Astrocyte (in vitro differentiated cells and primary cell): ENCODE data around the gene RNLS. TPM values are rescaled to one million over a fixed set of nuclear protein-coding genes. Genes with fewer than 3 reads are reported as not detected.

Experiments used
- DNase-seq: peaks from one replicate; pipeline ENCODE4 v3.0.0-alpha.2; 2010; ENCODE audit warnings: low read depth
- FAIRE-seq: peaks from 2 replicates; lab custom pipeline; 2011; peaks lifted over from hg19 to GRCh38; lab: Jason Lieb, UNC
- H2AFZ ChIP-seq: 2 replicates; pipeline ENCODE4 v1.6.0; 2012; ENCODE audit warnings: low read depth, low read length, inconsistent platforms
- H3K27ac ChIP-seq: 2 replicates; pipeline ENCODE4 v1.5.1; 2011; ENCODE audit warnings: low read depth, low read length, inconsistent platforms
- H3K27me3 ChIP-seq: 2 replicates; pipeline ENCODE4 v1.6.0; 2011; ENCODE audit warnings: low read length, inconsistent platforms; ENCODE audit not compliant: insufficient read depth
- H3K36me3 ChIP-seq: 2 replicates; pipeline ENCODE4 v1.5.1; 2011; ENCODE audit warnings: low read length, inconsistent platforms; ENCODE audit not compliant: insufficient read depth
- H3K4me1 ChIP-seq: 2 replicates; pipeline ENCODE4 v1.5.1; 2011; ENCODE audit warnings: low read length, inconsistent platforms; ENCODE audit not compliant: insufficient read depth
- H3K4me2 ChIP-seq: 2 replicates; pipeline ENCODE4 v1.6.0; 2012; ENCODE audit warnings: low read length, inconsistent platforms
- H3K4me3 ChIP-seq: 2 replicates; pipeline ENCODE4 v1.5.1; 2011; ENCODE audit warnings: low read depth, mild to moderate bottlenecking, low read length, inconsistent platforms; ENCODE audit not compliant: insufficient read depth
- H3K79me2 ChIP-seq: 2 replicates; pipeline ENCODE4 v1.6.0; 2012; ENCODE audit warnings: mild to moderate bottlenecking, low read length, inconsistent platforms; ENCODE audit not compliant: insufficient read depth
- H3K9ac ChIP-seq: 2 replicates; pipeline ENCODE4 v1.6.0; 2012; ENCODE audit warnings: mild to moderate bottlenecking, low read length, inconsistent platforms
- H3K9me3 ChIP-seq: 2 replicates; pipeline ENCODE4 v1.5.1; 2012; ENCODE audit warnings: low read depth, mild to moderate bottlenecking, low read length, inconsistent platforms; ENCODE audit not compliant: insufficient read depth
- H4K20me1 ChIP-seq: 2 replicates; pipeline ENCODE4 v1.6.0; 2012; ENCODE audit warnings: low read length, inconsistent platforms; ENCODE audit not compliant: insufficient read depth
- H3K27ac Mint-ChIP-seq: one replicate; pipeline ENCODE4 v1.8.0; 2021; ENCODE audit warnings: mild to moderate bottlenecking, mixed read lengths; ENCODE audit not compliant: unreplicated experiment
- H3K27me3 Mint-ChIP-seq: one replicate; pipeline ENCODE4 v1.8.0; 2021; ENCODE audit warnings: low read depth, mixed read lengths; ENCODE audit not compliant: unreplicated experiment
- H3K36me3 Mint-ChIP-seq: one replicate; pipeline ENCODE4 v1.8.0; 2021; ENCODE audit warnings: low read depth, mixed read lengths; ENCODE audit not compliant: unreplicated experiment
- H3K4me1 Mint-ChIP-seq: one replicate; pipeline ENCODE4 v1.8.0; 2021; ENCODE audit warnings: low read depth, mixed read lengths; ENCODE audit not compliant: unreplicated experiment
- H3K4me3 Mint-ChIP-seq: one replicate; pipeline ENCODE4 v1.8.0; 2021; ENCODE audit warnings: mild to moderate bottlenecking, moderate library complexity, mixed read lengths; ENCODE audit not compliant: unreplicated experiment
- H3K9me3 Mint-ChIP-seq: one replicate; pipeline ENCODE4 v1.8.0; 2021; ENCODE audit warnings: mild to moderate bottlenecking, mixed read lengths; ENCODE audit not compliant: unreplicated experiment
- EZH2 ChIP-seq: IDR thresholded peaks from 2 replicates; pipeline ENCODE4 v1.6.1; 2012; ENCODE audit warnings: mild to moderate bottlenecking, low read length, inconsistent platforms; ENCODE audit not compliant: insufficient read depth
- total RNA-seq: library from RNA; stranded (reverse); gene quantifications from 2 replicates; pipeline ENCODE4 v1.2.1, GENCODE V29; 2021
- TF ChIP-seq, protein P1 (sequence below): IDR thresholded peaks from 2 replicates; pipeline ENCODE4 v1.5.1; 2011; ENCODE audit warnings: low read depth, mild to moderate bottlenecking, inconsistent platforms, low read length, moderate library complexity; ENCODE audit not compliant: insufficient read depth

RNLS gene
- total RNA-seq, 1 donor from 2014 or later = 6.9 TPM

DNA sequence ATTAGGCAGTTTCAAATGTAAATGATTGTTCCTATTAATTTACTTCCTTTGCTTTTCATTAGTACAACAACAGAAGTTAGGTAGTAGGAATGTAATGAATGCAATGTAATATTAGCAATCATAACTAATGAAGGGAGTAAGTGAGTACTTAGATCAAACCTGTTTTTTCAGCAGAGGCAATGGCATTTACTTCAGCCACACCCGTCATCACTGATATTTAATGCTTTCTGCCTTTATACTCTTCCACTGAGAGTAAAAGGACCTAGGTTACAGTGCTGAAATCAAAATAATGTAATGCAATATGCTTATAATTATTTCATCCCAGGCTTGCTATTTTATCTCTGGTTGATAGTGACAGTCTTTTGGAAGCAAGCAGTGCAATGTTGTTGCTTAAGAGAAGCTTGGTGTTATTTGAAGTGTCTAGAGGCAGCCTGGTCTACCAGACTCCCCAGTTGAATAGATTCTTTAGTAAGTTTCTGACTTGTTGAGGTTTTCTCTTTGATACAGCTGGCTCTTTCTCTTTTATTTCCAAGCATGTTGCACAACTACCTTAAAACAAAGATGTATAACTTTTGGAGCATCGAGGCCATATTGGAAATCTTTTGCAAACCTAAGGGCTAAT is 149.4 kb downstream of the RNLS start:
- Mint-ChIP-seq H3K27me3 (no peaks in the 10 kb centered on the region), H3K4me3 (no peak overlapping the region), H3K27ac (no peak overlapping the region), H3K4me1 (no peaks in the 10 kb centered on the region), H3K36me3 (no peaks in the 10 kb centered on the region), H3K9me3 (no peaks in the 10 kb centered on the region)
- Histone ChIP-seq H3K79me2 (no peaks in the 10 kb centered on the region), H3K36me3 (no peaks in the 10 kb centered on the region), H3K4me2 (no peak overlapping the region), H3K4me1 (no peaks in the 10 kb centered on the region), H4K20me1 (no peaks in the 10 kb centered on the region), H3K4me3 (no peak overlapping the region), H3K27me3 (no peaks in the 10 kb centered on the region), H2AFZ (no peak overlapping the region), H3K9ac (no peak overlapping the region), H3K9me3 (no peaks in the 10 kb centered on the region), H3K27ac (no peak overlapping the region)
- DNase-seq (no peak), FAIRE-seq (no peak)
- TF ChIP-seq EZH2 = no peak
- TF ChIP-seq, protein P1, sequence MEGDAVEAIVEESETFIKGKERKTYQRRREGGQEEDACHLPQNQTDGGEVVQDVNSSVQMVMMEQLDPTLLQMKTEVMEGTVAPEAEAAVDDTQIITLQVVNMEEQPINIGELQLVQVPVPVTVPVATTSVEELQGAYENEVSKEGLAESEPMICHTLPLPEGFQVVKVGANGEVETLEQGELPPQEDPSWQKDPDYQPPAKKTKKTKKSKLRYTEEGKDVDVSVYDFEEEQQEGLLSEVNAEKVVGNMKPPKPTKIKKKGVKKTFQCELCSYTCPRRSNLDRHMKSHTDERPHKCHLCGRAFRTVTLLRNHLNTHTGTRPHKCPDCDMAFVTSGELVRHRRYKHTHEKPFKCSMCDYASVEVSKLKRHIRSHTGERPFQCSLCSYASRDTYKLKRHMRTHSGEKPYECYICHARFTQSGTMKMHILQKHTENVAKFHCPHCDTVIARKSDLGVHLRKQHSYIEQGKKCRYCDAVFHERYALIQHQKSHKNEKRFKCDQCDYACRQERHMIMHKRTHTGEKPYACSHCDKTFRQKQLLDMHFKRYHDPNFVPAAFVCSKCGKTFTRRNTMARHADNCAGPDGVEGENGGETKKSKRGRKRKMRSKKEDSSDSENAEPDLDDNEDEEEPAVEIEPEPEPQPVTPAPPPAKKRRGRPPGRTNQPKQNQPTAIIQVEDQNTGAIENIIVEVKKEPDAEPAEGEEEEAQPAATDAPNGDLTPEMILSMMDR = no peak

DNA sequence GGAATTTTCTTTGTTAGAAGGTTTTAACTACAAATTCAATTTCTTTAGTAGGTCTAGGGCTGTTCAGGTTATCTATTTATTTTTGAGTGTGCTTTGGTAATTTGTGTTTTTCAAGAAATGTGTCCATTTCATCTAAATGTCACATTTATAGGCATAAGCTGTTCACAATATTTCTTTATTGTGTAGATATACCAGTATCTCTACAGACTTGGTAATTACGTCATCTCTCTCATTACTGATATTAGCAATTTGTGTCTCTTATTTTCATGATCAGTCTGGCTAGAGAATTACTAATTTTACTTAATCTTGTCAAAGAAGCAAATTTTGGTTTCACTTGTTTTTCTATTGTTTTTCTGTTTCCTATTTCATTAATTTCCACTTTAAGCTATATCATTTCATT is 152.0 kb downstream of the RNLS start:
- DNase-seq (no peak), FAIRE-seq (peak; percentile 9)
- H3K36me3 Mint-ChIP-seq = no peaks in the 10 kb centered on the region
- Histone ChIP-seq H3K36me3 (no peaks in the 10 kb centered on the region), H3K4me1 (no peaks in the 10 kb centered on the region), H3K4me3 (no peak overlapping the region), H3K27ac (no peak overlapping the region), H3K79me2 (no peaks in the 10 kb centered on the region), H3K9me3 (no peaks in the 10 kb centered on the region), H3K4me2 (no peak overlapping the region), H3K27me3 (no peaks in the 10 kb centered on the region), H2AFZ (no peak overlapping the region), H3K9ac (no peak overlapping the region), H4K20me1 (no peaks in the 10 kb centered on the region)
- no peaks in the 10 kb centered on the region for H3K9me3 Mint-ChIP-seq
- peaks cover 6% of the 10 kb centered on the region for H3K4me1 Mint-ChIP-seq
- TF ChIP-seq, protein P1 = no peak
- no peak for TF ChIP-seq EZH2
- H3K27ac Mint-ChIP-seq = no peak overlapping the region
- no peak overlapping the region for H3K4me3 Mint-ChIP-seq
- no peaks in the 10 kb centered on the region for H3K27me3 Mint-ChIP-seq

DNA sequence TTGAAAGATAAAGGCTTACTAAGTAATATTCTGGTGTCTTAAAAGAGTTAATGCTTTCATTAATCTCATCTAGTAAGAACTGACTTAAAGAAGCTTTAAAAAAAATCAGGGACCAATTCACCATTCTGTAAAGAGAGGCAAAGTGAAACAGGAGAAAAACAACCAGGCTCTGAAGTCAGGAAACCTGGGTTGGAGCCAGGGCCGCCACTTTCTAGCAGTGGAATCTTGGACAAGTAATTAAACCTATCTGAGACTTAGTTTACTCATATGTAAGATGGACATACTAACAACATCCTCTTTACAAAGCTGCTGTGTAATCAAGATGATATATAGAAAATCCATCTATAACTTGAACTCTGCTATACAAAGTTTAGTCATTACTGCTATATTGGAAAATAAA is 154.1 kb downstream of the RNLS start:
- Histone ChIP-seq H3K4me2 (no peak overlapping the region), H4K20me1 (no peaks in the 10 kb centered on the region), H3K4me3 (no peak overlapping the region), H3K9ac (no peak overlapping the region), H3K27ac (no peak overlapping the region), H3K27me3 (no peaks in the 10 kb centered on the region), H3K79me2 (no peaks in the 10 kb centered on the region), H3K4me1 (no peaks in the 10 kb centered on the region), H3K36me3 (no peaks in the 10 kb centered on the region), H3K9me3 (no peaks in the 10 kb centered on the region), H2AFZ (no peak overlapping the region)
- DNase-seq (no peak), FAIRE-seq (no peak)
- no peak overlapping the region for H3K4me3 Mint-ChIP-seq
- H3K27ac Mint-ChIP-seq = no peak overlapping the region
- H3K36me3 Mint-ChIP-seq = no peaks in the 10 kb centered on the region
- peaks cover 6% of the 10 kb centered on the region for H3K4me1 Mint-ChIP-seq
- TF ChIP-seq, protein P1 = no peak
- no peak for TF ChIP-seq EZH2
- no peaks in the 10 kb centered on the region for H3K27me3 Mint-ChIP-seq
- H3K9me3 Mint-ChIP-seq = no peaks in the 10 kb centered on the region
